PC-3 (cell line): ENCODE measurements around the gene MYO5B. TPM values are rescaled to one million over a fixed set of nuclear protein-coding genes. Genes with fewer than 3 reads are reported as not detected.
A peak's percentile ranks its signal among the peaks of the same experiment; 100 is the strongest.
"Not testable (repeated sequence)": the region's sequence is repeated elsewhere in the genome, so short reads cannot be mapped to it uniquely, and the experiment has no call there.

Experiments
- ATAC-seq: fragments of 200-7000 bp; cut with Tn5 transposase; 2 replicates; pipeline ENCODE4 v1.9.1; 2020; ENCODE audit warnings: mild to moderate bottlenecking, moderate library complexity
- BruUV-seq: library from RNA; stranded (reverse); fragments of 400-500 nt; replicated peaks from 2 replicates; lab custom pipeline; 2021; lab: Mats Ljungman, UMichigan
- CTCF ChIA-PET: fragments of 300-600 bp; sonication (Branson Sonifier 250); formaldehyde crosslinking; loops from one replicate; lab custom pipeline; 2022; ENCODE audit warnings: antibody characterized with exemption; lab: Charles Lee
- POLR2A ChIA-PET: fragments of 300-600 bp; sonication (Branson Sonifier 250); formaldehyde crosslinking; loops from one replicate; lab custom pipeline; 2022; ENCODE audit warnings: antibody characterized with exemption; ENCODE audit not compliant: unreplicated experiment; lab: Charles Lee
- DNase-seq: peaks from one replicate; pipeline ENCODE4 v3.0.0-alpha.2; 2015
- H2AFZ ChIP-seq: fragments of 300-600 bp; sonication (generic); 2 replicates; pipeline ENCODE4 v1.6.0; 2016; ENCODE audit warnings: antibody characterized with exemption, low read length
- H3F3A ChIP-seq: fragments of 300-600 bp; sonication (generic); one replicate; pipeline ENCODE4 v1.6.0; 2017; ENCODE audit warnings: antibody characterized with exemption, low read length, control low read depth, mild to moderate bottlenecking; ENCODE audit not compliant: unreplicated experiment
- H3K27ac ChIP-seq: fragments of 300-600 bp; sonication (generic); 2 replicates; pipeline ENCODE4 v1.5.1; 2016; ENCODE audit warnings: mild to moderate bottlenecking, low read length
- H3K27me3 ChIP-seq: fragments of 300-600 bp; sonication (generic); 2 replicates; pipeline ENCODE4 v1.6.1; 2016; ENCODE audit warnings: low read length, mixed read lengths
- H3K36me3 ChIP-seq: fragments of 300-600 bp; sonication (generic); 2 replicates; pipeline ENCODE4 v1.6.1; 2016; ENCODE audit warnings: low read depth, mixed run types, low read length, mixed read lengths
- H3K4me1 ChIP-seq: fragments of 300-600 bp; sonication (generic); 2 replicates; pipeline ENCODE4 v1.5.1; 2016; ENCODE audit warnings: low read length; ENCODE audit not compliant: insufficient read depth
- H3K4me2 ChIP-seq: fragments of 300-600 bp; sonication (generic); 2 replicates; pipeline ENCODE4 v1.6.0; 2016; ENCODE audit warnings: low read length
- H3K4me3 ChIP-seq: fragments of 300-600 bp; sonication (generic); 2 replicates; pipeline ENCODE4 v1.5.1; 2016; ENCODE audit warnings: mild to moderate bottlenecking, low read length, mixed read lengths
- H3K79me2 ChIP-seq: fragments of 300-600 bp; sonication (generic); 2 replicates; pipeline ENCODE4 v1.6.1; 2017; ENCODE audit warnings: low read length, mixed read lengths
- H3K9ac ChIP-seq: fragments of 300-600 bp; sonication (generic); 2 replicates; pipeline ENCODE4 v1.6.0; 2016; ENCODE audit warnings: mild to moderate bottlenecking, low read length
- H3K9me2 ChIP-seq: fragments of 300-600 bp; sonication (generic); replicated peaks from 2 replicates; pipeline ENCODE4 v1.6.1; 2016; ENCODE audit warnings: mixed run types, low read length, mixed read lengths
- H3K9me3 ChIP-seq: fragments of 300-600 bp; sonication (generic); 2 replicates; pipeline ENCODE4 v1.6.1; 2016; ENCODE audit warnings: low read length, mixed read lengths
- H4K20me1 ChIP-seq: fragments of 300-600 bp; sonication (generic); 2 replicates; pipeline ENCODE4 v1.6.1; 2016; ENCODE audit warnings: low read length, mixed read lengths
- EZH2 ChIP-seq: fragments of 300-600 bp; sonication (generic); IDR thresholded peaks from one replicate; pipeline ENCODE4 v1.6.1; 2017; ENCODE audit warnings: antibody characterized with exemption, mild to moderate bottlenecking, low read length; ENCODE audit not compliant: unreplicated experiment
- EZH2phosphoT487 ChIP-seq: fragments of 300-600 bp; sonication (generic); IDR thresholded peaks from 2 replicates; pipeline ENCODE4 v1.6.1; 2018; ENCODE audit warnings: mild to moderate bottlenecking, antibody characterized with exemption, low read length, borderline replicate concordance
- intact Hi-C: fragments of 100-400 bp; cut with micrococcal nuclease; formaldehyde crosslinking; loops from 2 replicates; pipeline ENCODE4 v1.9.0; 2023
- total RNA-seq: library from RNA; depleted of rRNA; stranded (reverse); fragments of >200 nt; gene quantifications from 2 replicates; pipeline ENCODE4 v1.2.3, GENCODE V29; 2014
- TF ChIP-seq, protein P1 (sequence below): fragments of 300-600 bp; sonication (generic); conservative IDR thresholded peaks from 2 replicates; pipeline ENCODE4 v1.5.1; 2017; ENCODE audit warnings: antibody characterized with exemption, low read depth, mild to moderate bottlenecking, low read length

MYO5B gene
- total RNA-seq, 1 experiment from 2014 or later: 10.7 TPM

DNA sequence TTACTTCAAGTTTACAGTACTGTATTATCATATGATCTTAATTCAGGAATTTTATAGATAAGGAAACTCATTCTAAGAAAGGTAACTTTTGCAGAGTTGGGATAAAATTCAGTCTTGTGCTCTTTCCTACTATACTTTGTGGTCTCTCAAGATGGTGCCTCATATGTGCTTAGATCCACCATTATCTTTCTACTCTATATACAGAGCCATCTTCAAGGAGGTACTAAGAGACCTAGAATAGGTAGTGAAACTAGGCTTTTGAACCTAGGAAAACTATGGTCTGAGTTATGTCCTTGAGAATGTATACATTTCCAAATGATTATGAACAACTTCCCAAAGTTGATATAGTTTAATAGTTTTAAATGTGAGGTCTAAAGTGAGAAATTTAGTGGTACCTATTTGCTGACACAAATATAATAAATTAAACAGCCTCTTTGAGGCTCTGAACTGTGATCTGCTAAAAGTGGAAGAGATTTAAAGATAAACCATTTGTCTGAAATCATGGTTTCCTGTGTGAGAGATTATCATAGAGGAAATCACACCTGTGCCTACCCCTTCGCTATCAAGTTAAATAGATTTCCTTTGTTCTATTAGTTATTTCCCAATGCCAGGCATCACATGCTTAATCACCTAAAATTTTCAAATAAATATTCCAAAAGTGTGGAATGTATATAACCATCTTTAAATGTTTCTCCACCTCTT lies 408.8 kb downstream of the MYO5B start:
- Histone ChIP-seq H3K4me2 (no peak overlapping the region), H3K9me3 (no peaks in the 10 kb centered on the region), H3K4me1 (0 out of 2 replicates have a peak, but pooled peaks cover 4% of the 10 kb centered on the region), H2AFZ (no peak overlapping the region), H3K27ac (no peak overlapping the region), H4K20me1 (no peaks in the 10 kb centered on the region), H3K27me3 (no peaks in the 10 kb centered on the region), H3F3A (no peaks in the 10 kb centered on the region), H3K79me2 (no peaks in the 10 kb centered on the region), H3K4me3 (no peak overlapping the region), H3K36me3 (no peaks in the 10 kb centered on the region), H3K9me2 (no peaks in the 10 kb centered on the region), H3K9ac (no peak overlapping the region)
- no peak for DNase-seq
- TF ChIP-seq EZH2: no peak
- no peak for TF ChIP-seq EZH2phosphoT487
- ChIA-PET CTCF (no interaction called here), POLR2A (no interaction called here)
- no TSS peak for BruUV-seq
- ATAC-seq: no peak
- intact Hi-C loops: no loop called here

DNA sequence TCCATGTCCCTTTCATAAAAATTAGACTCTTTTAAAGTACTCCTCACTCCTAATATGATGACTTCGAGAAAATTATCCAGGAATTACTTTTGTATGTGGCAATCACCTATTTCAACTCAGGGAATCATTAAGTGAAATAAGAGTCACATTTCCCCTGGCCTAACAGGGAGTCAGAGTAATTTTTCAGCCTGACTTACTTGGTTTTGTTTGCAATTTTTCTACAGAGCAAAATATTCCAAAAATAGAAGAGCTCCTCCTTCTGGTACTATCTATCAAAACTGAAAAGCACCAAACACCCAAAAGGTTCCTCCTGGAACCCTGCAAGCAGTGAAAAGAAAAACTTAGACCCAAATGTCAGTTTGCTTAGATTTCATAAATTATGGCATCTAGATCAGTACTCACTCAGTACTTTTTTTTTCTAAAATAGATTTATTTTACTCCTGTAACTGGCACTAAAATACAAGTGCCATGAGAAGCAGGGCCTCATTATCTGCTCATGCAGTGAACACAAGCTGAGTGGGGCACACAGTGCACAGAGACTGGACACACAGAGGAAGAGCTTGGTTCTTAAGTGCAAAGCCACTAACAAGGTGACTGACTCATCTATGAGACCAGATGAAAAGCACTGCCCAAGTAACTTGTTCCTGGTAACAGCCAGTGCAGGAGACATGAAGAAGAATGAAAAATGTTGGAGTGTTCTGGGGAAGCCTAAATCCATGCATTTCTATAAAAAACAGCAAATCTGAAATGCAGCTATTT lies 410.3 kb downstream of the MYO5B start:
- H3K4me2 ChIP-seq: no peak overlapping the region
- ATAC-seq (peak; percentile 27), DNase-seq (peak; percentile 23)
- no peaks in the 10 kb centered on the region for H3K79me2 ChIP-seq
- BruUV-seq: no TSS peak
- 0 out of 2 replicates have a peak, but pooled peaks cover 4% of the 10 kb centered on the region for H3K4me1 ChIP-seq
- no peak overlapping the region for H3K27ac ChIP-seq
- no peak overlapping the region for H3K9ac ChIP-seq
- CTCF ChIA-PET: interaction anchor here (0.6 to 0.8 kb wide), 3 partner anchors 11 to 497 kb away, joined by 3 to 4 read pairs (median 3); partner anchors contain the start of gene MBD1
- H3F3A ChIP-seq: no peaks in the 10 kb centered on the region
- no peaks in the 10 kb centered on the region for H3K36me3 ChIP-seq
- intact Hi-C loops: loop anchor here (2.0 to 5.0 kb wide), 3 partner anchors 74 to 272 kb away; no protein-coding TSS in a partner anchor
- H3K9me2 ChIP-seq: no peaks in the 10 kb centered on the region
- TF ChIP-seq EZH2: no peak
- TF ChIP-seq EZH2phosphoT487: no peak
- TF ChIP-seq, protein P1, sequence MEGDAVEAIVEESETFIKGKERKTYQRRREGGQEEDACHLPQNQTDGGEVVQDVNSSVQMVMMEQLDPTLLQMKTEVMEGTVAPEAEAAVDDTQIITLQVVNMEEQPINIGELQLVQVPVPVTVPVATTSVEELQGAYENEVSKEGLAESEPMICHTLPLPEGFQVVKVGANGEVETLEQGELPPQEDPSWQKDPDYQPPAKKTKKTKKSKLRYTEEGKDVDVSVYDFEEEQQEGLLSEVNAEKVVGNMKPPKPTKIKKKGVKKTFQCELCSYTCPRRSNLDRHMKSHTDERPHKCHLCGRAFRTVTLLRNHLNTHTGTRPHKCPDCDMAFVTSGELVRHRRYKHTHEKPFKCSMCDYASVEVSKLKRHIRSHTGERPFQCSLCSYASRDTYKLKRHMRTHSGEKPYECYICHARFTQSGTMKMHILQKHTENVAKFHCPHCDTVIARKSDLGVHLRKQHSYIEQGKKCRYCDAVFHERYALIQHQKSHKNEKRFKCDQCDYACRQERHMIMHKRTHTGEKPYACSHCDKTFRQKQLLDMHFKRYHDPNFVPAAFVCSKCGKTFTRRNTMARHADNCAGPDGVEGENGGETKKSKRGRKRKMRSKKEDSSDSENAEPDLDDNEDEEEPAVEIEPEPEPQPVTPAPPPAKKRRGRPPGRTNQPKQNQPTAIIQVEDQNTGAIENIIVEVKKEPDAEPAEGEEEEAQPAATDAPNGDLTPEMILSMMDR: peak; percentile 39; the same call in 1 of the 2 replicates
- POLR2A ChIA-PET: no interaction called here
- H3K27me3 ChIP-seq: no peaks in the 10 kb centered on the region
- no peaks in the 10 kb centered on the region for H3K9me3 ChIP-seq
- no peaks in the 10 kb centered on the region for H4K20me1 ChIP-seq
- no peak overlapping the region for H3K4me3 ChIP-seq
- H2AFZ ChIP-seq: no peak overlapping the region

DNA sequence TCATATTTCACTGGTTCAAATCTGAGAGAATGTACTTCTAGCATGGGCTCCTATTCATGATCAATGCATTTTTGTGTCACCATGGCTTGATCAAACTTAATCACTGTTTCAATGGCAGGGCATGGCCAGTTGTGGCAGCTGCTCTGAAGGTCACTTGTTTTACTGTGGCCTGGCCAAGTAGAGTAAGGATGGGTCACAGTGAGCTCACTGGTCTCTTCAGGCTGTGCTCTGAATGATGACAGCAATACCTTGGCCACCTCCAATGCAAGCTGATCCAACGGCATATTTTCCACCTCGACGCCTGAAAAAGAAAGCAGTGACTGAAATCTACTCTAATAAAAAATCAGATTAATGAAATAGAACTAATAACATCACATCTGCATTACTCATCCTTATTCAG lies 411.3 kb downstream of the MYO5B start:
- H3K4me3 ChIP-seq, H3K27ac ChIP-seq, H3K79me2 ChIP-seq, H3K9me3 ChIP-seq, H3K9me2 ChIP-seq, H4K20me1 ChIP-seq, POLR2A ChIA-PET, H2AFZ ChIP-seq, H3K36me3 ChIP-seq, CTCF ChIA-PET, H3F3A ChIP-seq, H3K27me3 ChIP-seq, H3K4me1 ChIP-seq, BruUV-seq, H3K9ac ChIP-seq, DNase-seq, ATAC-seq, H3K4me2 ChIP-seq: not testable (repeated sequence)
- intact Hi-C loops: loop anchor here (2.0 to 5.0 kb wide), 3 partner anchors 75 to 271 kb away; no protein-coding TSS in a partner anchor
